B cell (primary cell): Measurements from ENCODE around the gene CDK5RAP2.

Source experiments
- EZH2 ChIP-seq: IDR thresholded peaks from 2 replicates; pipeline ENCODE4 v1.6.1; 2012; ENCODE audit warnings: borderline replicate concordance, low read depth, mild to moderate bottlenecking, moderate library complexity, low read length; ENCODE audit not compliant: insufficient read depth, poor library complexity, severe bottlenecking
- TF ChIP-seq, protein P1 (sequence below): fragments of 200-600 bp; IDR thresholded peaks from one replicate; pipeline ENCODE4 v1.8.0; 2022; ENCODE audit warnings: antibody characterized with exemption, mild to moderate bottlenecking

DNA sequence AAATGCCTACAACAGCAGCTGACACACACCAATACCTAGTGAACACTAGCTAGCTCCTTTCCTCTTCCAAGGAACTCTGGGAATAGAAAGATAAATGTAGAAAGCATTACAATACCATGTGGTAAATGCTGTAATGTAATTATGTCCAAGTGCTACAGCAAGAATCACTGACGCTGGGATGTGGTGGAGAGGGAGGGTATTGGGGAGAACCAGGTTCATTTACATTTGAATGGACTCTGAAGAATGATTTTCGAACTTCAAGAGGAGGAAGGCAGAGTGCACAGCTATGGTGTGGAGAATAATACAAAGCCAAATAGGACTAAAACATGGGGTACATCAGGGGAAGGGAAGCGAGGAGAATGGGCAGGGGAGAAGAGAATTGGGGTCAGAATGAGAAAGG is 158.0 kb downstream of the CDK5RAP2 start:
- TF ChIP-seq, protein P1, sequence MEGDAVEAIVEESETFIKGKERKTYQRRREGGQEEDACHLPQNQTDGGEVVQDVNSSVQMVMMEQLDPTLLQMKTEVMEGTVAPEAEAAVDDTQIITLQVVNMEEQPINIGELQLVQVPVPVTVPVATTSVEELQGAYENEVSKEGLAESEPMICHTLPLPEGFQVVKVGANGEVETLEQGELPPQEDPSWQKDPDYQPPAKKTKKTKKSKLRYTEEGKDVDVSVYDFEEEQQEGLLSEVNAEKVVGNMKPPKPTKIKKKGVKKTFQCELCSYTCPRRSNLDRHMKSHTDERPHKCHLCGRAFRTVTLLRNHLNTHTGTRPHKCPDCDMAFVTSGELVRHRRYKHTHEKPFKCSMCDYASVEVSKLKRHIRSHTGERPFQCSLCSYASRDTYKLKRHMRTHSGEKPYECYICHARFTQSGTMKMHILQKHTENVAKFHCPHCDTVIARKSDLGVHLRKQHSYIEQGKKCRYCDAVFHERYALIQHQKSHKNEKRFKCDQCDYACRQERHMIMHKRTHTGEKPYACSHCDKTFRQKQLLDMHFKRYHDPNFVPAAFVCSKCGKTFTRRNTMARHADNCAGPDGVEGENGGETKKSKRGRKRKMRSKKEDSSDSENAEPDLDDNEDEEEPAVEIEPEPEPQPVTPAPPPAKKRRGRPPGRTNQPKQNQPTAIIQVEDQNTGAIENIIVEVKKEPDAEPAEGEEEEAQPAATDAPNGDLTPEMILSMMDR: no peak
- no peak for TF ChIP-seq EZH2
